Dedifferentiated amniotic fluid mesenchymal stem cell (primary cell): ENCODE measurements around the gene PPP2R5E.
A peak's percentile ranks its signal among the peaks of the same experiment; 100 is the strongest.

Source experiments
- DNase-seq: peaks from one replicate; pipeline ENCODE4 v3.0.0-alpha.2; 2016; ENCODE audit errors: extremely low spot score

The PPP2R5E gene

DNA sequence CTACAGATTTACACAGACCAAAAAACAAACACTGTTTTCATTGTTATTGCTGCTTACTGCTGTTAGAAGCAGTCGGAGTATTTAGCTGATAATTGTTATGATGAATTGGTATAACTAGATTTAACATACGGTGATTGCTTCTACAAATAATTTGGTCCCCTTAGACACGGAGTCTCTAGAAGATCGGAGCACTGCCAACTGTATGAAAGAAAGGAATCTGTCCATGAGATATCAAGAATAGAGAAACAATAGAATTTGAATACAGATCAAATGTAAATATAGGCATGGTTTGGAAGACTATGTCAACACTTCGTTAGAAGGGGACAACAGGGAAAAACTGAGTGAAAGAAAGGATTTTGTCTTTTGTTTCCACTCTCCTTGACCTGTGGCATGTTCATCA is 110.9 kb downstream of the PPP2R5E start:
- no peak for DNase-seq

DNA sequence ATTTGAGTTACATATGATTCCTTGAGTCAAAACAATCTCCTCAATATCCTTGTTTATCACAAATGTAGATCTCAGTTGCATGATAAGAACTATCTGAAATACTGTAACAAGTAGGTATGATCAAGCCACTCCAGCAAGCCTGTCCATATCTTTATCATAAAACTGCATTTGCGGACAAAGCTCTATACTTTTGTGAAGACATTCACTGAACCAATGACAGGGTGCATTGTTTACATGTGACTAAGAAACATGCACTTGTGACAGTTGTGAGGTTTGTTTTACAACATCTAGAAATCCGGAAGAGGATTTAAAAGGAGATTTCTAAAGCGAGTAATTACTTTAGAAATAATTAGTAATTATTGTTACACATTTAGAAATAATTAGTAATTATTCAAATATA is 111.7 kb downstream of the PPP2R5E start:
- DNase-seq: no peak

GRCh38 chr14:63428486-63428885 is 114.7 kb downstream of the PPP2R5E start:
- no peak for DNase-seq

GRCh38 chr14:63426838-63427352 is 116.3 kb downstream of the PPP2R5E start:
- no peak for DNase-seq

DNA sequence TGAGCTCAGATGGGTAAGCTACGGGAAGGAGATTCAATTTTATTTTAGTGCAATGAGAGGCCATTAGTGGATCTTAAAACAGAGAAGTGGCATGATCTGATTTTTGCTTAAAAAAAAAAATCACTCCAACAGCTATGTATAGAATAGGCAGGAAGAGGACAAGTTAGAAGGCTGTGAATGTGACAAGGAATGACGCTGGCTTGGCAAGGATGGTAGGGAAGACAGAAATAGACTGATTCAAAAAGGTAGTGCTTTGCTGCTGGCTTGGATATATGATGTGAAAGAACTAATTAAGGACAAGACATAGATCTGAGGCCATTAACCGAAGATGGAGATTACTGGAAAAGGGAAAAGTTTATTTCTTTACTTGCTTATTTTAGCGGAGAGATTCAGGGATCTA is 119.3 kb downstream of the PPP2R5E start:
- DNase-seq: no peak

GRCh38 chr14:63423381-63423780 is 119.8 kb downstream of the PPP2R5E start:
- no peak for DNase-seq

GRCh38 chr14:63421919-63422318 is 121.3 kb downstream of the PPP2R5E start:
- DNase-seq: no peak

- no peak for DNase-seq
These were observed 122.0 kb downstream of the PPP2R5E start for GRCh38 chr14:63421226-63421625.

- DNase-seq: no peak
These were observed 125.2 kb downstream of the PPP2R5E start for GRCh38 chr14:63418020-63418419.

DNA sequence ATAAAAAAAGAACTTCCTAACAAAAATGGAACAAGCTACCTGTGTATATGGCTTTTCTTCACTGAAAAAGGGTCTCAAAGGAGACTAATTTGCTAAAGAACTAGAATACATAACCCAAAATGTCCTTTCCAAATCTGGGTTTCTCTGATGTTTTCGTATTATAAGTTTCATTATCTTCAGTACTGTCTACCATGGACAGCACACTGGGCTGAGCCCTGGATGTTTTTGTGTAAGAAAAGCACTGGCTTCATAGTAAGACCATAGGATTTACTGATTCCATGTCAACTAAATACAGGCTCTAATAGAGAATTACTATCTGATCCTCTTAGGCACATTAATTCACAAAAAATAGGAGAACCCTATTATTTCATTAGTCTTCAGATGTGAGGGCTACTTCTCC is 130.2 kb downstream of the PPP2R5E start:
- DNase-seq: no peak

DNA sequence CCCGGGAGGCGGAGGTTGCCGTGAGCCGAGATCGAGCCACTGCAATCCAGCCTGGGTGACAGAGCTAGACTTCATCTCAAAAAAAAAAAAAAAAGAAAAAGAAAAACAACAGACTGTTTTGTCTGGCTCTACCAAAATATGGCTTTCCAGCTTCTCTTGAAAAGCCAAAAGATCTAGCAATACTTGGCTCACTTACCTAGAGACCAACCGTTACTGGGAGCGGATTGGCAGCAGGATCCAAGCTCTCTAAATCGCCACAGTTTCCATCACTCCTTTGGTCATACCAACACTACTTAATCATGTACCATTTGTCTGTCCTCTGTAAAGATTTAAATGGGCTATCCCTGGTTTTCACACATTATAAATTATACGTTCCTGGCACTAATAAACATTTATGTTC is 136.8 kb downstream of the PPP2R5E start:
- DNase-seq: no peak

- DNase-seq: no peak
These were observed 137.5 kb downstream of the PPP2R5E start for GRCh38 chr14:63405715-63406114.

DNA sequence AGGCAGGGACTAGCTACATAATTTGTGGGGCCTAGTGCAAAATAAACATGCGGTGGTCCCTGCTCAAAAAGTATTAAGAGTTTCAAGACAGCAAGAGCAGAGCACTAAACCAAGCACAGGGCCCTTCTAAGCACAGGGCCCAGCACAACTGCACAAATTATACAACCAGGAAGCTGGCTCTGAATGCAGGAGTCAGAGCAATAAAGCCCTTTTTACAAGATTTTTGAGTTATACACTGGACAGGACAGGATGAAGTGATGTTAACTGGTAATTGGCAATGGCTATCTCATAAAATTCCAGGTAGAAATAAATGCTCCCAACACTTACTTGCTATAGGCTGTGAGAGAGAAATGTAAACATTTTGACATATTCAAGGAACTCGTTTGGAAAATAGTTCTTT is 138.3 kb downstream of the PPP2R5E start:
- DNase-seq: no peak

GRCh38 chr14:63401646-63402045 is 141.5 kb downstream of the PPP2R5E start:
- no peak for DNase-seq

DNA sequence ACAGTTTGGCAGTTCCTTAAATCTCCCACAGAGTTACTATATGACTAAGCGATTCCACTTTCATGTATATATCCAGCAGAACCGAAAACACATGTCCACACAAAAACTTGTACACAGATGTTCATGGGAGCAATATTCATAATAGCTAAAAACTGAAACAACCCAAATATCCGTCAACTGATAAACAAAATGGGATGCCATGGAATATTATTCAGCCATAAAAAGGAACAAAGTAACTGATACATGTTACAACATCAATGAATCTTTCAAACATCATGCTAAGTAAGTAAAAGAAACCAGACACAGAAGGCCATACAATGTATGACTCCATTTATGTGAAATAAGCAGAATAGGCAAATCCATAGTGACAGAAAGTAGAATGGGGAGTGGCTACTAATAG is 144.2 kb downstream of the PPP2R5E start:
- no peak for DNase-seq

- DNase-seq: no peak
These were observed 148.3 kb downstream of the PPP2R5E start for GRCh38 chr14:63394841-63395240.

GRCh38 chr14:63394432-63394831 is 148.7 kb downstream of the PPP2R5E start:
- no peak for DNase-seq

- DNase-seq: no peak
These were observed 150.2 kb downstream of the PPP2R5E start for GRCh38 chr14:63393012-63393411.

- DNase-seq: no peak
These were observed 150.9 kb downstream of the PPP2R5E start for GRCh38 chr14:63392236-63392635.

- DNase-seq: peak; percentile 63
These were observed 154.3 kb downstream of the PPP2R5E start for GRCh38 chr14:63388766-63389431.

- DNase-seq: no peak
These were observed 155.5 kb downstream of the PPP2R5E start for GRCh38 chr14:63387711-63388110.

DNA sequence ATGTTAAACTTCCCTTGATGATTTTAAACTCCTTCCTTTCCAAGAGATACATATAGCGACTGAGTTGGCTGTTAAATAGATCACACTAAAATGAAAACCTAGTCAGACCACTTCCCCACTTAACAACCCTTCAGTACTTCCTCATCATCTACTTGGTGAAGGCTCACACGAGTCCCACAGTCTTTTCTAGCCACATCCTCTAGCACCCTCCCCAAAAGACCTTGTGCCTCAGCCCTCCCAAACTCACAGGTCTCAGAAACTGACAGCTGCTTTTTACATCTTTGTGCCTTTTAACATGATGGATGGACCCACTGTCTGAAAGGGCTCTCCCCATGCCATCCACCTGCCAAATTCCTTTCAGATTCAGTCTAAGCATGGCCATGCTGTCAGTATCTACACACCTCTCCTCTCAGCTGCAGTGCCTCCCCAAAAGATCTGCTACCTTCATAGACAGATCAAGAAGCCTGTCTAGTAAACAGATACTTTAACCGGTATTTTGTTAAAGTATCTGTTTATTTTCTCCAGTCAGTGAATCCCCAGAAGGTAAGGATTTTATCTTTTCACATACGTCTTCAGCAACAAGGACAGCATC is 159.3 kb downstream of the PPP2R5E start:
- no peak for DNase-seq

GRCh38 chr14:63378444-63378843 is 164.7 kb downstream of the PPP2R5E start:
- no peak for DNase-seq

DNA sequence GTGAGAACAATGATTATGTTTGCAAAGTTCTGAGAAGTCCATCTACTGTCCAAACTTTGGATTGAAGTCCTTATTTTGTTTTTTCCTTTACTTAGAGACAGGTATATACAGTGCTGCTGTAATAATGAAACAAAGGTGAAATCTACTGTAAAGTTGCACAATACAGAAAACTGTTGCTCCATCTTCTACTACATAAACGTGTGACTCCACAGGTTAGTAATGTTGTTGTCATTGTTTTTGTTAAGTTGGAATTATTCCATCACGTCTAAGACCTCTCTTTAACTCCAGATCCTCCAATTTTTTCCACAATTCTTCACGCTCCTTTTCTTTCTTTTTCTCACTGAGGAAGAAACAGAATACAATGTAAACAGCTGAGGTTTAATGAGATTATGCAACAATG is 167.4 kb downstream of the PPP2R5E start:
- DNase-seq: no peak
